Esophagus muscularis mucosa (tissue), 4 donors: ENCODE measurements around the gene OXNAD1.

Experiments
- EP300 ChIP-seq: sonication (generic); formaldehyde crosslinking; IDR thresholded peaks from one replicate; pipeline ENCODE4 v1.6.1; 2017; ENCODE audit warnings: antibody characterized with exemption
- POLR2A ChIP-seq: fragments of 450-650 bp; IDR thresholded peaks from one replicate; pipeline ENCODE4 v1.6.1; 2017; ENCODE audit warnings: antibody characterized with exemption, moderate library complexity, mild to moderate bottlenecking, low read depth
- TF ChIP-seq, protein P1 (sequence below), 3 experiments: fragments of 200-600 bp in 2 of 3; fragments of 450-650 bp in 1 of 3; sonication (generic) in 2 of 3; IDR thresholded peaks; one replicate each; pipeline ENCODE4 v1.5.1; 2017 to 2019; ENCODE audit warnings: antibody characterized with exemption in 3 of 3, mild to moderate bottlenecking in 2 of 3, moderate library complexity in 1 of 3

DNA sequence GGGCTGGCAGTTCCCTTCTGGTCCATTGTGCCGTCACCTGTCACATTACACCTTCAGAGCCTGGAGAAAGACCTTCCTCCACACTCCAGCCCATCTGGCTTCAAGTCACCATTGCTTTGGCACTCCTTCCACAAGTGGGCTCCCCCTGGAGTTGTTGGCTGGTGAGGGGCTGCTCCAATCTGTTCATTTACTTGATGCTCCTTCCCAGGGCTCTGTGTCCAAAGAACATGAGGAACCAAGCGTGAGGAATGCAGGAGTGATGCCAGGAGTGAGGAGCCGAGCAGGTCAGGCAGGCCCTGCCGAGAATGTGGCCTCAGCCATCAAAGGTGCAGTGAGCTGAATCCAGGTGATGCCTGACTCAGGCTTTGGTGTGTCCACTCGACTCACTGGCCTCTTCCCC is 57.2 kb downstream of the OXNAD1 start:
- no peak for TF ChIP-seq POLR2A
- TF ChIP-seq, protein P1, sequence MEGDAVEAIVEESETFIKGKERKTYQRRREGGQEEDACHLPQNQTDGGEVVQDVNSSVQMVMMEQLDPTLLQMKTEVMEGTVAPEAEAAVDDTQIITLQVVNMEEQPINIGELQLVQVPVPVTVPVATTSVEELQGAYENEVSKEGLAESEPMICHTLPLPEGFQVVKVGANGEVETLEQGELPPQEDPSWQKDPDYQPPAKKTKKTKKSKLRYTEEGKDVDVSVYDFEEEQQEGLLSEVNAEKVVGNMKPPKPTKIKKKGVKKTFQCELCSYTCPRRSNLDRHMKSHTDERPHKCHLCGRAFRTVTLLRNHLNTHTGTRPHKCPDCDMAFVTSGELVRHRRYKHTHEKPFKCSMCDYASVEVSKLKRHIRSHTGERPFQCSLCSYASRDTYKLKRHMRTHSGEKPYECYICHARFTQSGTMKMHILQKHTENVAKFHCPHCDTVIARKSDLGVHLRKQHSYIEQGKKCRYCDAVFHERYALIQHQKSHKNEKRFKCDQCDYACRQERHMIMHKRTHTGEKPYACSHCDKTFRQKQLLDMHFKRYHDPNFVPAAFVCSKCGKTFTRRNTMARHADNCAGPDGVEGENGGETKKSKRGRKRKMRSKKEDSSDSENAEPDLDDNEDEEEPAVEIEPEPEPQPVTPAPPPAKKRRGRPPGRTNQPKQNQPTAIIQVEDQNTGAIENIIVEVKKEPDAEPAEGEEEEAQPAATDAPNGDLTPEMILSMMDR (IDR thresholded peaks at IDR 0.05), result no peak
- TF ChIP-seq EP300, result no peak
